Measurements from ENCODE around the gene CREBBP.

The CREBBP gene

GRCh38 chr16:3740934-3741333, 139.6 kb downstream of the CREBBP start:
- ATAC-seq (ENCODE audit: low read depth) (no peak), DNase-seq (ENCODE audit: low spot score) (no peak)
- H3K9me3 ChIP-seq (ENCODE audit: severe bottlenecking): no peaks in the 10 kb centered on the region
- H3K36me3 ChIP-seq (ENCODE audit: low read depth): peaks cover 85% of the 10 kb centered on the region
- TF ChIP-seq CTCF (IDR thresholded peaks at IDR 0.05; ENCODE audit: poor library complexity, severe bottlenecking): no peak
- H3K27me3 ChIP-seq (ENCODE audit: insufficient read depth, poor library complexity, severe bottlenecking): no peaks in the 10 kb centered on the region
- H3K27ac ChIP-seq (ENCODE audit: poor library complexity, severe bottlenecking): no peak overlapping the region
- no peak overlapping the region for H3K4me3 ChIP-seq (ENCODE audit: severe bottlenecking)
- no peaks in the 10 kb centered on the region for H3K4me1 ChIP-seq (ENCODE audit: insufficient read depth, poor library complexity, severe bottlenecking)

DNA sequence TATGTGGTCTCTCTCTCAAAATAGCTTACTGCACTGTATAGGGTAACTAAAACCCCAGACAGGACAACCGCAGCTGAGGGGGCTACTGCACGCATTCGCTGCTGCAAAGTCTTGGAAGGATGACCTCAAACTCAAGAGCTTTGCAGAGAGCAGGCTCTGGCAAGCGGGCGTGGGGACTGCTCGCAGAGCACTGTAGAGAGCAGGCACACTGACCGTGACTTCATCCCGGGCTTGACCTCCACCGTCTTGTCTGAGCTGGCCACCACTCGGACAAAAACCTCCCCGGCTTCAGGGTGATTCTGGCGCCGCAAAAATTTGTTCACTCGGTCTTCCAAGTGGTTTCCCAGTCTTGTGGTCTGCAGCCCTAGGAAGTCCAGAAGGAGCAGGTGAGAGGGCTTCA, 140.3 kb downstream of the CREBBP start:
- H3K36me3 ChIP-seq (ENCODE audit: low read depth): peaks cover 88% of the 10 kb centered on the region
- no peaks in the 10 kb centered on the region for H3K27me3 ChIP-seq (ENCODE audit: insufficient read depth, poor library complexity, severe bottlenecking)
- no peaks in the 10 kb centered on the region for H3K4me1 ChIP-seq (ENCODE audit: insufficient read depth, poor library complexity, severe bottlenecking)
- H3K9me3 ChIP-seq (ENCODE audit: severe bottlenecking): no peaks in the 10 kb centered on the region
- ATAC-seq (ENCODE audit: low read depth) (no peak), DNase-seq (ENCODE audit: low spot score) (no peak)
- TF ChIP-seq CTCF (IDR thresholded peaks at IDR 0.05; ENCODE audit: poor library complexity, severe bottlenecking): no peak
- no peak overlapping the region for H3K4me3 ChIP-seq (ENCODE audit: severe bottlenecking)
- no peak overlapping the region for H3K27ac ChIP-seq (ENCODE audit: poor library complexity, severe bottlenecking)

- DNase-seq (ENCODE audit: low spot score) (no peak), ATAC-seq (ENCODE audit: low read depth) (no peak)
- TF ChIP-seq CTCF (IDR thresholded peaks at IDR 0.05; ENCODE audit: poor library complexity, severe bottlenecking): no peak
- Histone ChIP-seq H3K36me3 (ENCODE audit: low read depth) (peaks cover 88% of the 10 kb centered on the region), H3K27ac (ENCODE audit: poor library complexity, severe bottlenecking) (no peak overlapping the region), H3K4me3 (ENCODE audit: severe bottlenecking) (no peak overlapping the region), H3K27me3 (ENCODE audit: insufficient read depth, poor library complexity, severe bottlenecking) (no peaks in the 10 kb centered on the region), H3K4me1 (ENCODE audit: insufficient read depth, poor library complexity, severe bottlenecking) (no peaks in the 10 kb centered on the region), H3K9me3 (ENCODE audit: severe bottlenecking) (no peaks in the 10 kb centered on the region)
These were observed 140.9 kb downstream of the CREBBP start for GRCh38 chr16:3739636-3740035.

DNA sequence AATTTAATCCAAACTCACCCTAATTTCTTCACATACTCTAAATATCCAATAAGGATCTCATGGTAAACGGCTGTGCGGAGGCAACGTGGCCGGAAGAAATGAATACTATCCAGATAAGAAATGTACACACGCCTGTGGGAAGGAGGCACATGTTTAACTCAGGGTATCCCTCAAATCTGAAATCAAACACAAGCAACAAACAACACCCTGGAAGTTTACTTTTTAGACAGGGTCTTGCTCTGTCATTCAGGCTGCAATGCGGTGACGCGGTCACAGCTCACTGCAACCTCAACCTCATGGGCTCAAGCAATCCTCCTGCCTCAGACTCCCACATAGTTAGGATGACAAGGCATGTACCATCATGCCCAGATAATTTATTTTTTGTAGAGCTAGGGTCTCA, 142.0 kb downstream of the CREBBP start:
- H3K36me3 ChIP-seq (ENCODE audit: low read depth): peaks cover 90% of the 10 kb centered on the region
- H3K4me3 ChIP-seq (ENCODE audit: severe bottlenecking): no peak overlapping the region
- no peak overlapping the region for H3K27ac ChIP-seq (ENCODE audit: poor library complexity, severe bottlenecking)
- H3K9me3 ChIP-seq (ENCODE audit: severe bottlenecking): no peaks in the 10 kb centered on the region
- no peaks in the 10 kb centered on the region for H3K27me3 ChIP-seq (ENCODE audit: insufficient read depth, poor library complexity, severe bottlenecking)
- DNase-seq (ENCODE audit: low spot score): no peak
- ATAC-seq (ENCODE audit: low read depth): no peak
- TF ChIP-seq CTCF (IDR thresholded peaks at IDR 0.05; ENCODE audit: poor library complexity, severe bottlenecking): no peak
- no peaks in the 10 kb centered on the region for H3K4me1 ChIP-seq (ENCODE audit: insufficient read depth, poor library complexity, severe bottlenecking)

DNA sequence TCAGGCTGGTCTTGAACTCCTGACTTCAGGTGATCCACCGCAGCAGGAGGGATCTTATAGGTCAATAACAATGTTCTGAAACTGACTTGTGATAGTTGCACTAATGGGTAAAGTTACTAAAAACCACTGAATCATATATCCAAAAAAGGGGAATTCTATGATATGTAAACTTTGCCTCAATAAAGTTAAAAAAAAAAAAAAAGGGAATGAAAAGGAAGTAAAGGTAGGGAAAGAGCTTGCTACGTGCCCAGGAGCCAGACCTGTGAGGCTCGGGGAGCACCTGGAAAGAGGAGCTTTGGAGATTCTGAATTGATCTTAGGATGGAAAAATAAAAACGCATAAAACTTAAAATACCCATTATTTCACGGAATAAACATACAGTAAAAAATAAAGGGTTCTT, 142.4 kb downstream of the CREBBP start:
- peaks cover 85% of the 10 kb centered on the region for H3K36me3 ChIP-seq (ENCODE audit: low read depth)
- DNase-seq (ENCODE audit: low spot score) (no peak), ATAC-seq (ENCODE audit: low read depth) (no peak)
- H3K4me1 ChIP-seq (ENCODE audit: insufficient read depth, poor library complexity, severe bottlenecking): no peaks in the 10 kb centered on the region
- H3K9me3 ChIP-seq (ENCODE audit: severe bottlenecking): no peaks in the 10 kb centered on the region
- H3K27me3 ChIP-seq (ENCODE audit: insufficient read depth, poor library complexity, severe bottlenecking): no peaks in the 10 kb centered on the region
- no peak overlapping the region for H3K27ac ChIP-seq (ENCODE audit: poor library complexity, severe bottlenecking)
- TF ChIP-seq CTCF (IDR thresholded peaks at IDR 0.05; ENCODE audit: poor library complexity, severe bottlenecking): no peak
- H3K4me3 ChIP-seq (ENCODE audit: severe bottlenecking): no peak overlapping the region

All from RWPE2 (cell line).